CD8-positive, alpha-beta memory T cell (primary cell): ENCODE data around the gene FBXO3. TPM values are rescaled to one million over a fixed set of nuclear protein-coding genes. Genes with fewer than 3 reads are reported as not detected.
"Not testable (repeated sequence)": the region's sequence is repeated elsewhere in the genome, so short reads cannot be mapped to it uniquely, and the experiment has no call there.

Experiments used
- CTCF ChIA-PET: fragments of 350-600 bp; sonication (Branson Sonifier 250); formaldehyde crosslinking; loops from one replicate; lab custom pipeline; 2021; ENCODE audit warnings: antibody characterized with exemption; lab: Charles Lee
- POLR2A ChIA-PET: fragments of 350-600 bp; sonication (Branson Sonifier 250); formaldehyde crosslinking; loops from one replicate; lab custom pipeline; 2021; ENCODE audit warnings: antibody characterized with exemption; lab: Charles Lee
- DNase-seq, 5 donors: peaks; one replicate each; pipeline versions ENCODE4 v3.0.0 to v3.0.0-alpha.2; 2020 to 2022; ENCODE audit warnings: mixed read lengths in 1 of 5
- H3K27ac ChIP-seq: one replicate; pipeline ENCODE4 v1.7.0; 2013; ENCODE audit warnings: low read depth, mild to moderate bottlenecking, low read length, moderate library complexity
- H3K27me3 ChIP-seq: 2 replicates; pipeline ENCODE4 v1.7.0; 2013; ENCODE audit warnings: low read length, mild to moderate bottlenecking; ENCODE audit not compliant: insufficient read depth, poor library complexity, severe bottlenecking
- H3K36me3 ChIP-seq: 2 replicates; pipeline ENCODE4 v1.7.0; 2013; ENCODE audit warnings: mild to moderate bottlenecking, low read length, moderate library complexity; ENCODE audit not compliant: insufficient read depth
- H3K4me1 ChIP-seq: 2 replicates; pipeline ENCODE4 v1.7.0; 2013; ENCODE audit warnings: mild to moderate bottlenecking, low read length, moderate library complexity; ENCODE audit not compliant: insufficient read depth
- H3K4me3 ChIP-seq: 2 replicates; pipeline ENCODE4 v1.7.0; 2013; ENCODE audit warnings: mild to moderate bottlenecking, low read length
- H3K9me3 ChIP-seq: 2 replicates; pipeline ENCODE4 v1.7.0; 2013; ENCODE audit warnings: mild to moderate bottlenecking, low read length
- H3K27ac Mint-ChIP-seq, 8 donors: one replicate each; pipeline ENCODE4 v1.8.0; 2020 to 2021; ENCODE audit warnings: mixed read lengths in 8 of 8, mild to moderate bottlenecking in 6 of 8, inconsistent platforms in 3 of 8, moderate library complexity in 3 of 8
- H3K27me3 Mint-ChIP-seq, 2 donors: one replicate each; pipeline ENCODE4 v1.8.0; 2020 to 2021; ENCODE audit warnings: mixed read lengths in 2 of 2, mild to moderate bottlenecking in 1 of 2, moderate library complexity in 1 of 2
- H3K36me3 Mint-ChIP-seq, 3 donors: one replicate each; pipeline ENCODE4 v1.8.0; 2020 to 2021; ENCODE audit warnings: mixed read lengths in 3 of 3, inconsistent platforms in 1 of 3, mild to moderate bottlenecking in 1 of 3
- H3K4me1 Mint-ChIP-seq, 3 donors: one replicate each; pipeline ENCODE4 v1.8.0; 2020 to 2021; ENCODE audit warnings: mixed read lengths in 3 of 3, inconsistent platforms in 1 of 3, mild to moderate bottlenecking in 1 of 3
- H3K4me3 Mint-ChIP-seq, 7 donors: one replicate each; pipeline ENCODE4 v1.8.0; 2020 to 2021; ENCODE audit warnings: mixed read lengths in 7 of 7, mild to moderate bottlenecking in 6 of 7, moderate library complexity in 4 of 7, inconsistent platforms in 2 of 7
- H3K9me3 Mint-ChIP-seq, 5 donors: one replicate each; pipeline ENCODE4 v1.8.0; 2020 to 2022; ENCODE audit warnings: mixed read lengths in 5 of 5, mild to moderate bottlenecking in 3 of 5, moderate library complexity in 2 of 5, inconsistent platforms in 1 of 5
- polyA plus RNA-seq: library from polyadenylated mRNA; unstranded; fragments of 300-500 nt; fragmentation: Illumina TruSeq; gene quantifications from one replicate; pipeline ENCODE4 v1.2.3, GENCODE V29; 2021
- total RNA-seq, 2 experiments: library from RNA; stranded (reverse); gene quantifications; one replicate each; pipeline ENCODE4 v1.2.3, GENCODE V29; 2021

FBXO3 gene
- total and polyA plus RNA-seq, 3 experiments from 2014 or later, result 16.7 to 33.4 (median 17.1) TPM

DNA sequence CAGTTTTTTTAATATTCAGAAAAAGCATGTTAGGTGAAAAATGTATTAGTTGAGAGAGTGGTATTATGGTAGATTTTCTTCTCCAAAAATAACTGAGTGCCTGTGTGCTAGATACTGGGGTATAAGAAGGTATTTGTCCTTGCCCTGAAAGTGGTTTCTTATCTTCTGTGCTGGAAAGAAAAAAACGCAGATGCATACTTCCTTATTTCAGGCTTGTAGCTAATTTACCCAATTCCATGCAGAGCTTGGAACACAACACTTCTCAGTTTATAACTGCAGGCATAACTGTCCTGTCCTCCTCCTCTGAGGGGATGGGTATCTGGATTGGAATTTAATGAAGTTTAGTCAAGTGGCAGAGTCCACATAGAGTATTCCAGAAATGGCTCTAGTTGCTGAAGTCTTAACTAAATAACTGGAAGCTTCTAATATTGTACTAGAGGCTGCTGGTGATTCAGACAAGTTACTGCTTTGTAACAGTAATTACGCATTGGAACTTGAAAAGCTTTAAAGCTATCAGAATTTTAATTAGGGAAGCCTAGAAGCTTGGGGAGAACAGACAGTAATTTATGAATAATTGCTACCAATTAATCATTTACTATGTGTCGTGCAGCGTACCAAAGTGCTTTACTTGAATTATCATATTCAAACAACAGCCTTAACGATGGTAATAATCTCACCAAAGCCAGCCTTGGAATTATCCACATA lies 61.0 kb downstream of the FBXO3 start:
- no peaks in the 10 kb centered on the region for H3K4me1 Mint-ChIP-seq
- ChIA-PET POLR2A (no interaction called here), CTCF (no interaction called here)
- Histone ChIP-seq H3K36me3 (no peaks in the 10 kb centered on the region), H3K27me3 (no peaks in the 10 kb centered on the region), H3K27ac (no peak overlapping the region), H3K4me3 (no peak overlapping the region), H3K9me3 (no peaks in the 10 kb centered on the region), H3K4me1 (no peaks in the 10 kb centered on the region)
- no peaks in the 10 kb centered on the region for H3K27me3 Mint-ChIP-seq
- H3K27ac Mint-ChIP-seq, result no peak overlapping the region
- DNase-seq, result no peak
- H3K9me3 Mint-ChIP-seq, result no peaks in the 10 kb centered on the region
- no peak overlapping the region for H3K4me3 Mint-ChIP-seq
- peaks cover 5 to 60% (median 20%) of the 10 kb centered on the region in 3 donors for H3K36me3 Mint-ChIP-seq

DNA sequence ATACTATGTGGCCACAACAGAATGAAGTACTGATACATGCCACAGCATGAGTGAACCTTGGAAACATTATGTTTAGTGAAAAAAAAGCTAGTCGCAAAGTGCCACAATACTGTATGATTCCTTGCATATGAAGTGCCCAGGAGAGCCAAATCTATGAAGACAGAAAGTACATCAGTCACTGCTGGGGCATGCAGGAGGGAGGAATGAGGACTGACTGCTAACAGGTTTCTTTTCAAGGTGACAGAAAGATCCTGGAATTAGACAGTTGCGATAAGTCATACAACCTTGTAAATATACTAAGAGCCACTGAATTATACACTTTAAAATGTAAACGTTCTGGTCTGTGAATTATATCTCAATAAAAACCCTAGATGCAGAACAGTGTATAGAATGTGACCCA lies 61.9 kb downstream of the FBXO3 start:
- Mint-ChIP-seq H3K27ac (no peak overlapping the region), H3K4me3 (no peak overlapping the region), H3K4me1 (no peaks in the 10 kb centered on the region), H3K9me3 (no peaks in the 10 kb centered on the region), H3K36me3 (peaks cover 5 to 56% (median 18%) of the 10 kb centered on the region in 3 donors), H3K27me3 (no peaks in the 10 kb centered on the region)
- Histone ChIP-seq H3K27me3 (no peaks in the 10 kb centered on the region), H3K4me1 (no peaks in the 10 kb centered on the region), H3K27ac (no peak overlapping the region), H3K36me3 (no peaks in the 10 kb centered on the region), H3K9me3 (no peaks in the 10 kb centered on the region), H3K4me3 (no peak overlapping the region)
- POLR2A ChIA-PET, result interaction anchor here (0.5 kb wide), 1 partner anchor 393 kb away, joined by 3 read pairs; no protein-coding TSS in a partner anchor
- no peak for DNase-seq
- CTCF ChIA-PET, result no interaction called here

GRCh38 chr11:33709466-33709865 lies 64.9 kb downstream of the FBXO3 start:
- no peaks in the 10 kb centered on the region for H3K9me3 Mint-ChIP-seq
- H3K27ac Mint-ChIP-seq, result no peak overlapping the region
- H3K36me3 Mint-ChIP-seq, result peaks cover 5 to 39% (median 21%) of the 10 kb centered on the region in 3 donors
- Histone ChIP-seq H3K4me3 (no peak overlapping the region), H3K27ac (no peak overlapping the region), H3K36me3 (no peaks in the 10 kb centered on the region), H3K4me1 (no peaks in the 10 kb centered on the region), H3K27me3 (no peaks in the 10 kb centered on the region), H3K9me3 (no peaks in the 10 kb centered on the region)
- no peak overlapping the region for H3K4me3 Mint-ChIP-seq
- DNase-seq, result no peak
- peaks cover 4 to 7% (median 5%) of the 10 kb centered on the region in 3 donors for H3K4me1 Mint-ChIP-seq
- ChIA-PET POLR2A (no interaction called here), CTCF (no interaction called here)
- H3K27me3 Mint-ChIP-seq, result no peaks in the 10 kb centered on the region

DNA sequence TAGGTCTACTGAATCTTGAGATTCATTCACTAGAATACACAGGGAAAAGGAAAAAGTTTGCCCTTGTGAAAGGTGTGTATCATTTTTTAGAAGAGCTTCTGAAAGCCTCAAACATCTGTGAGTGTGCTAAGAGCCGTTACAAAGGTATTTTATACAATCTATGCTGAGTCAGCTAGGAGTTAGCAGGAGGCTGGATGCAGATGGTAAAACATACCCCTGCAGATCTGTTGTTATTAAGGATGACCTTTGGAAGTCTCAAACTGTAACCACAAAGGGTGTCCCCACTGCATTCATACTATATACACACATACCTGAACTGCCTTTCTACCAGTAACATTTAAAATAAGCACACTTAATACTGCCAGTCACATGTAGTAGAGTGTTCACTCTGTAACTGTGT lies 65.3 kb downstream of the FBXO3 start:
- Histone ChIP-seq H3K4me1 (no peaks in the 10 kb centered on the region), H3K27me3 (no peaks in the 10 kb centered on the region), H3K36me3 (no peaks in the 10 kb centered on the region), H3K27ac (no peak overlapping the region), H3K4me3 (no peak overlapping the region), H3K9me3 (no peaks in the 10 kb centered on the region)
- no peak for DNase-seq
- ChIA-PET POLR2A (no interaction called here), CTCF (no interaction called here)
- H3K4me3 Mint-ChIP-seq, result no peak overlapping the region
- peaks cover 5 to 36% (median 19%) of the 10 kb centered on the region in 3 donors for H3K36me3 Mint-ChIP-seq
- H3K9me3 Mint-ChIP-seq, result no peaks in the 10 kb centered on the region
- H3K27me3 Mint-ChIP-seq, result no peaks in the 10 kb centered on the region
- H3K4me1 Mint-ChIP-seq, result peaks cover 4 to 7% (median 5%) of the 10 kb centered on the region in 3 donors
- peak overlapping the region in 1 of 8 donors; percentile 43 for H3K27ac Mint-ChIP-seq

GRCh38 chr11:33707831-33708230 lies 66.5 kb downstream of the FBXO3 start:
- DNase-seq, H3K27ac ChIP-seq, CTCF ChIA-PET, H3K4me1 ChIP-seq, H3K4me3 Mint-ChIP-seq, H3K36me3 ChIP-seq, H3K9me3 ChIP-seq, H3K27me3 Mint-ChIP-seq, H3K27me3 ChIP-seq, H3K4me1 Mint-ChIP-seq, H3K9me3 Mint-ChIP-seq, POLR2A ChIA-PET, H3K4me3 ChIP-seq: not testable (repeated sequence)
- H3K36me3 Mint-ChIP-seq, result peaks cover 5 to 28% (median 19%) of the 10 kb centered on the region in 3 donors
- peak overlapping the region in 1 of 8 donors; percentile 52 for H3K27ac Mint-ChIP-seq

DNA sequence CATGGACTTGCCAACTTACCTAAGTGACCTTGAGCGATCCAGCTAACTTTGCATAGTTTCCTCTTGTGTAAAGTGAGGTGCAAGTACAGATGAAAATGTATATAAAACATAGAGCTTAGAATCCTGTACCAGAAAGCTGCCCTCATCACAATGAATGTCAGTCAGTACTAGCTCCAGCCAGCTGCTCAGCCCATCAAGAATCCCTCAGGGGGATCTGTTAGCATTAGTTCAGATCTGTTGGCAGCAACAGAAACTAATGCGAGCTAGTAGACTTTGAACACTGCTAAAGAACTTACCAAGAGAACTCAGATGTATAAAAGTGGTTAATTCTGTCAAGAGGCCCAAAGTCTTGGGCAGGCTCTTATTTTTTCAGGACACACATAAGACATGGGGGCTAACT lies 67.4 kb downstream of the FBXO3 start:
- H3K36me3 ChIP-seq, result no peaks in the 10 kb centered on the region
- no peaks in the 10 kb centered on the region for H3K27me3 ChIP-seq
- H3K9me3 ChIP-seq, result no peaks in the 10 kb centered on the region
- no peak overlapping the region for H3K27ac ChIP-seq
- H3K4me3 ChIP-seq, result no peak overlapping the region
- Mint-ChIP-seq H3K9me3 (no peaks in the 10 kb centered on the region), H3K4me3 (no peak overlapping the region), H3K36me3 (peaks cover 5 to 25% (median 18%) of the 10 kb centered on the region in 3 donors), H3K4me1 (peaks cover 4 to 7% (median 5%) of the 10 kb centered on the region in 3 donors), H3K27me3 (no peaks in the 10 kb centered on the region), H3K27ac (no peak overlapping the region)
- no peak for DNase-seq
- POLR2A ChIA-PET, result no interaction called here
- CTCF ChIA-PET, result interaction anchor here (0.9 kb wide), 1 partner anchor 13 kb away, joined by 3 read pairs; no protein-coding TSS in a partner anchor
- H3K4me1 ChIP-seq, result no peaks in the 10 kb centered on the region

DNA sequence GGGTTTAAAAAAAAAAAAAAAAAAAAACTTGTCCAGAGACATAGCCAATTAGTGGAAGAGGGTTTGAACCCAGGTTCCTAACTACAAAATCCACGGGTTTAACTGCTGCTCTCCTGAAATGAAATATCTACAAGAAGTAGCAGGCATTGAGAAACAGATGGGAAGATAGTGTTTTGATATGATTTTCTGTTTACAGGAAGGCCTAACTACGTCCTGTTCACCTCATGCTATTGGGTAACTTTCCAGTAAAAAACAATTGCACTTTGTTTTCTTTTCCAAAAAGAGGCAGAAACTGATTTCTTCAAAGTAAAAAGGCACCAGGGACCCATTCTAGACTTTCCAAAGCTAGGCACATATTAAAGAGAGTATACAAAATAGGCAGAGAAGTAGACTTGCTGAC lies 67.8 kb downstream of the FBXO3 start:
- no peaks in the 10 kb centered on the region for H3K9me3 ChIP-seq
- Mint-ChIP-seq H3K27me3 (no peaks in the 10 kb centered on the region), H3K4me3 (no peak overlapping the region), H3K4me1 (peaks cover 4 to 9% (median 7%) of the 10 kb centered on the region in 3 donors), H3K27ac (peak overlapping the region in 1 of 8 donors; percentile 39), H3K36me3 (peaks cover 5 to 24% (median 18%) of the 10 kb centered on the region in 3 donors), H3K9me3 (no peaks in the 10 kb centered on the region)
- H3K4me1 ChIP-seq, result no peaks in the 10 kb centered on the region
- no peak overlapping the region for H3K4me3 ChIP-seq
- ChIA-PET CTCF (interaction anchor here (0.9 kb wide), 1 partner anchor 14 kb away, joined by 3 read pairs; no protein-coding TSS in a partner anchor), POLR2A (no interaction called here)
- DNase-seq, result no peak
- no peaks in the 10 kb centered on the region for H3K27me3 ChIP-seq
- H3K36me3 ChIP-seq, result no peaks in the 10 kb centered on the region
- H3K27ac ChIP-seq, result no peak overlapping the region

- Histone ChIP-seq H3K4me1 (peaks cover 12% of the 10 kb centered on the region), H3K27ac (no peak overlapping the region), H3K27me3 (no peaks in the 10 kb centered on the region), H3K9me3 (no peaks in the 10 kb centered on the region), H3K36me3 (no peaks in the 10 kb centered on the region), H3K4me3 (no peak overlapping the region)
- POLR2A ChIA-PET, result no interaction called here
- Mint-ChIP-seq H3K36me3 (peaks cover 4 to 11% (median 11%) of the 10 kb centered on the region in 3 donors), H3K27ac (no peak overlapping the region), H3K27me3 (no peaks in the 10 kb centered on the region), H3K9me3 (no peaks in the 10 kb centered on the region), H3K4me3 (peak overlapping the region in 1 of 7 donors; percentile 22), H3K4me1 (peaks cover 15 to 22% (median 22%) of the 10 kb centered on the region in 3 donors)
- no peak for DNase-seq
- CTCF ChIA-PET, result interaction anchor here (1.9 kb wide), 1 partner anchor 10 kb away, joined by 6 read pairs; no protein-coding TSS in a partner anchor
Measured at GRCh38 chr11:33704240-33705002, 69.9 kb downstream of the FBXO3 start.
